HEK293T (cell line): ENCODE data around the gene PSME1.

Source experiments
- CTCF ChIA-PET: fragments of 350-600 bp; formaldehyde crosslinking; extraction: SDS; loops from one replicate; lab custom pipeline; 2021; ENCODE audit warnings: antibody characterized with exemption, inconsistent platforms; lab: Yijun Ruan, JAX
- POLR2A ChIA-PET: fragments of 350-600 bp; formaldehyde crosslinking; extraction: SDS; loops from one replicate; lab custom pipeline; 2020; ENCODE audit warnings: antibody characterized with exemption, inconsistent platforms; lab: Yijun Ruan, JAX
- DNase-seq: peaks from one replicate; pipeline ENCODE4 v3.0.0; 2012; ENCODE audit warnings: mixed read lengths; ENCODE audit errors: extremely low spot score
- ARNT ChIP-seq: fragments of 450-650 bp; IDR thresholded peaks from 2 replicates; pipeline ENCODE4 v1.6.1; 2017; ENCODE audit warnings: mild to moderate bottlenecking
- BHLHE40 ChIP-seq: fragments of 450-650 bp; IDR thresholded peaks from 2 replicates; pipeline ENCODE4 v1.6.1; 2016; ENCODE audit warnings: mild to moderate bottlenecking, moderate library complexity, borderline replicate concordance
- CTBP1 ChIP-seq: fragments of 450-650 bp; IDR thresholded peaks from 2 replicates; pipeline ENCODE4 v1.6.1; 2016; ENCODE audit warnings: borderline replicate concordance
- ELF4 ChIP-seq: fragments of 450-650 bp; IDR thresholded peaks from 2 replicates; pipeline ENCODE4 v1.6.1; 2017; ENCODE audit warnings: antibody characterized with exemption
- FOXA1 ChIP-seq: fragments of 450-650 bp; IDR thresholded peaks from 2 replicates; pipeline ENCODE4 v1.6.1; 2016; ENCODE audit warnings: mild to moderate bottlenecking
- FOXK2 ChIP-seq: fragments of 450-650 bp; IDR thresholded peaks from 2 replicates; pipeline ENCODE4 v1.6.1; 2016; ENCODE audit warnings: mild to moderate bottlenecking
- FOXM1 ChIP-seq: fragments of 450-650 bp; IDR thresholded peaks from 2 replicates; pipeline ENCODE4 v1.6.1; 2017; ENCODE audit warnings: mild to moderate bottlenecking, borderline replicate concordance
- HDGF ChIP-seq: fragments of 450-650 bp; IDR thresholded peaks from 2 replicates; pipeline ENCODE4 v1.6.1; 2017; ENCODE audit warnings: antibody characterized with exemption, borderline replicate concordance
- L3MBTL2 ChIP-seq: fragments of 450-650 bp; conservative IDR thresholded peaks from 2 replicates; pipeline ENCODE4 v1.6.1; 2016; ENCODE audit warnings: mild to moderate bottlenecking
- LEF1 ChIP-seq: fragments of 450-650 bp; IDR thresholded peaks from 2 replicates; pipeline ENCODE4 v1.6.1; 2017; ENCODE audit warnings: mild to moderate bottlenecking, borderline replicate concordance
- NFRKB ChIP-seq: fragments of 450-650 bp; IDR thresholded peaks from 2 replicates; pipeline ENCODE4 v1.6.1; 2016; ENCODE audit warnings: mild to moderate bottlenecking, moderate library complexity
- SP1 ChIP-seq: fragments of 450-650 bp; IDR thresholded peaks from 2 replicates; pipeline ENCODE4 v1.6.1; 2017
- SUZ12 ChIP-seq: fragments of 450-650 bp; IDR thresholded peaks from 2 replicates; pipeline ENCODE4 v1.6.1; 2016; ENCODE audit warnings: mild to moderate bottlenecking
- TARDBP ChIP-seq: fragments of 450-650 bp; IDR thresholded peaks from 2 replicates; pipeline ENCODE4 v1.6.1; 2016
- ZNF384 ChIP-seq: fragments of 450-650 bp; IDR thresholded peaks from 2 replicates; pipeline ENCODE4 v1.6.1; 2016
- TF ChIP-seq, protein P1 (sequence below): fragments of 450-650 bp; IDR thresholded peaks from 2 replicates; pipeline ENCODE4 v1.6.1; 2016

The PSME1 gene

DNA sequence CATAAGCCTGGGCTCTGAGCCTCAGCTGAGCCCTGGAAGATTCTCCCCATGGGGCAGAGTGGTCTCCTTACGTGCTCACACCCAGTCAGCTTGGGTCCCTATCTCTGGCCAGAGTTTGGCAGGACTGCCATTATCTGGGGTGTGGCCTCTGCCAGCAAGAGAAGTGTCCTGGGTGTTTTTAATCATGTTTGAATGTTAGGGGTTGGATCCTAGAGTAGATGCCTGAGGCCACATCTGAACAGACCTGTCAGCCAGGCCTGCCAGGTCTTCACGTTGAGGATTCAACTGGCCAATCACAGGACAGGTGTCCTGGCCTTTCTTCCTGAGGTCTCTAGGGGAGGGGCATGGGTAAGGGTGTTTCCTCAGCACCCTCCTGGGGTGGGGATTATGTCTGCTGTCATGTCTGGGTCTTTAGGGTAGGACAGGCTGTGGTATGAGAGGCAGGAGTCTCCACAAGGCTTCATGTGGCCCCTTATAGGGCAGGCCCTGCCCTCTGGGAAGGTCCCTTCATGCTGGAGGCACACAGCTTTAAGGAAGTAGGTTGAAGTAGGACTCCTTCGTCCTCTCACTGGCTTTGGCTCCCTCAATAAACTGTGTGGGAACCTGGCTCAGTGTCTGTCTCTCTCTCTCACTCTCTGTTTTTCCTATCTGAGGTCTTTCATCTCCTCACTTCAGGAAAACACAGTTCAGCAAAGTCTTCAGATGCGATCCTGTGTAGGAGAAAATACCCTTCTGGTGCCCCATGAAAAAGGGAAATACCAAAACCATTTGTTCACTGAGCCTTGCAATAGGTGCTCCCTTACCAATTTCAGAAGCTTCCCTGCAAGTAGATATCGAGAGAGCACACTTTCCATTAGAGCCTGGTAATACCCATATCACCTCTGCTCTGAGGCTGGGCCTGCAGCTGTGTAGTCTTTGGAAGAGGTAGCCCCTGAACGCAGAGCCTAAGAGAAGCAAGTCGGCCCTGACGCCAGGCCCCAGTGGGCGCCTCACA lies 12.3 kb upstream of the PSME1 start:
- POLR2A ChIA-PET = interaction anchor here (1.2 to 3.8 kb wide), 3 partner anchors 9 to 18 kb away, joined by 3 to 25 read pairs (median 4); partner anchors contain the start of genes DCAF11, EMC9 and NRL
- TF ChIP-seq FOXM1 (no peak), BHLHE40 (no peak), ARNT (no peak), ZNF384 (no peak), SUZ12 (no peak), L3MBTL2 (no peak), LEF1 (no peak), FOXA1 (no peak), FOXK2 (no peak), SP1 (no peak), CTBP1 (no peak), NFRKB (no peak), TARDBP (no peak), ELF4 (no peak), HDGF (no peak)
- TF ChIP-seq, protein P1, sequence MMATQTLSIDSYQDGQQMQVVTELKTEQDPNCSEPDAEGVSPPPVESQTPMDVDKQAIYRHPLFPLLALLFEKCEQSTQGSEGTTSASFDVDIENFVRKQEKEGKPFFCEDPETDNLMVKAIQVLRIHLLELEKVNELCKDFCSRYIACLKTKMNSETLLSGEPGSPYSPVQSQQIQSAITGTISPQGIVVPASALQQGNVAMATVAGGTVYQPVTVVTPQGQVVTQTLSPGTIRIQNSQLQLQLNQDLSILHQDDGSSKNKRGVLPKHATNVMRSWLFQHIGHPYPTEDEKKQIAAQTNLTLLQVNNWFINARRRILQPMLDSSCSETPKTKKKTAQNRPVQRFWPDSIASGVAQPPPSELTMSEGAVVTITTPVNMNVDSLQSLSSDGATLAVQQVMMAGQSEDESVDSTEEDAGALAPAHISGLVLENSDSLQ = no peak
- no peak for DNase-seq
- CTCF ChIA-PET = no interaction called here

DNA sequence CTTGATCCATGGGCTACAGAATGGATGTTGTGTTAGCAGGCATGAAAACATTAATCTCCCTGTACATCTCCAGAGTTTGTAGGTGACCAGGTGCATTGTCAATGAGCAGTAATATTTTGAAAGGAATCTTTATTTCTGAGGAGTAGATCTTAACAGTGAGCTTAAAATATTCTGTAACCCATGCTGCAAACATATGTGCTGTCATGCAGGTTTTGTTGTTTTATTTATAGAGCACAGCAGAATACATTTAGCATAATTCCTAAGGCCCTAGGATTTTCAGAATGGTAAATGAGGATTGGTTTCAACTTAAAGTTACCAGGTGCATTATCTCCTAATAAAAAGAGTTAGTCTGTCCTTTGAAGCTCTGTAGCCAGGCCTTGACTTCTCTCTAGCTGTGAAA lies 9.1 kb upstream of the PSME1 start:
- no peak for DNase-seq
- no peak for TF ChIP-seq CTBP1
- no peak for TF ChIP-seq NFRKB
- no peak for TF ChIP-seq ARNT
- TF ChIP-seq ZNF384 = no peak
- ChIA-PET POLR2A (interaction anchor here (1.0 to 2.7 kb wide), 4 partner anchors 10 to 21 kb away, joined by 4 to 24 read pairs (median 6); partner anchors contain the start of genes DCAF11, EMC9, NRL and PSME1), CTCF (interaction anchor here (0.6 to 1.0 kb wide), 2 partner anchors 44 to 68 kb away, joined by 3 to 4 read pairs; no protein-coding TSS in a partner anchor)

DNA sequence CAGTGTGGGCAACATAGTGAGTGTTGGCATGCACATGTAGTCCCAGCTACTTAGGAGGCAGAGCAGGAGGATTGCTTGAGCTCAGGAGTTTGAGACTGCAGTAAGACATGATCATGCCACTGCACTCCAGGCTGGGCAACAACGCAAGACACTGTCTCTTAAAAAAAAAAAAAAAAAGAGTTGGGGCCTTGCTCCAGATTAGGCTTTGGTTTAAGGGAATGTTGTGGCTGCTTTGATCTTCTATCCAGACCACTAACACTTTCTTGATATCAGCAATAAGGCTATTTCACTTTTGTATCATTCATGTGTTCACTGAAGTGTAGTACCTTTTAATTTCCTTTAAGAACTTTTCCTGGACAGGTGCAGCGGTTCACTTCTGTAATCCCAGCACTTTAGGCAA lies 8.3 kb upstream of the PSME1 start:
- ChIA-PET CTCF (no interaction called here), POLR2A (interaction anchor here (1.0 to 2.7 kb wide), 3 partner anchors 9 to 20 kb away, joined by 4 to 24 read pairs (median 7); partner anchors contain the start of genes EMC9, PSME1 and RNF31)
- no peak for TF ChIP-seq FOXA1
- TF ChIP-seq LEF1 = no peak
- TF ChIP-seq HDGF = no peak
- TF ChIP-seq SP1 = no peak
- TF ChIP-seq L3MBTL2 = no peak
- no peak for TF ChIP-seq CTBP1
- no peak for TF ChIP-seq ELF4
- no peak for TF ChIP-seq FOXK2
- no peak for TF ChIP-seq NFRKB
- TF ChIP-seq BHLHE40 = no peak
- TF ChIP-seq ZNF384 = no peak
- no peak for TF ChIP-seq FOXM1
- no peak for TF ChIP-seq SUZ12
- no peak for TF ChIP-seq TARDBP
- TF ChIP-seq ARNT = no peak
- TF ChIP-seq, protein P1 = no peak
- DNase-seq = no peak

DNA sequence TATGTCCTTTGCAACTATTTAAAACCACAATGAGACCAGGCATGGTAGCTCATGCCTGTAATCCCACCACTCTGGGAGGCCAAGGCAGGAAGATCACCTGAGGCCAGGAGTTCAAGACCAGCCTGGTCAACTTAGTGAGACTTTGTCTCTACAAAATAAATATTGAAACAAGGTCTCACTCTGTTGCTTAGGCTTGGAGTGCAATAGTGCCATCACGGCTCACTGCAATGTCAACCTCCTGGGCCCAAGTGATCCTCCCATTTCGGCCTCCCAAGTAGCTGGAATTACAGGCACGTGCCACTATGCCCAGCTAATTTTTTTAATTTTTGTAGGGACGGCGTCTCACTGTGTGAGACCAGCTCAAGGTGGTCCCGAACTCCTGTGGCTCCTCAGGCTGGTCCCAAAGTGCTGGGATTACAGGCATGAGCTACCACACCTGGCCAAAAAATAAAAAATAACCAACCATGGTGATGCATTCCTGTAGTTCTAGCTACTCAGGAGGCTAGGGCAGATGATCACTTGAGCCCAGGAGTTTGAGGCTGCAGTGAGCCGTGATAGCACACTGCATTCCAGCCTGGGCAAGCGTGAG lies 6.5 kb upstream of the PSME1 start:
- ChIA-PET CTCF (no interaction called here), POLR2A (interaction anchor here (0.7 to 2.2 kb wide), 2 partner anchors 9 to 12 kb away, joined by 3 to 6 read pairs; partner anchors contain the start of gene EMC9)
- TF ChIP-seq ELF4 (no peak), FOXA1 (no peak), ARNT (no peak), BHLHE40 (no peak), TARDBP (no peak), L3MBTL2 (no peak), HDGF (no peak), ZNF384 (no peak), SUZ12 (no peak), LEF1 (no peak), FOXM1 (no peak), NFRKB (no peak), SP1 (no peak), CTBP1 (no peak)

DNA sequence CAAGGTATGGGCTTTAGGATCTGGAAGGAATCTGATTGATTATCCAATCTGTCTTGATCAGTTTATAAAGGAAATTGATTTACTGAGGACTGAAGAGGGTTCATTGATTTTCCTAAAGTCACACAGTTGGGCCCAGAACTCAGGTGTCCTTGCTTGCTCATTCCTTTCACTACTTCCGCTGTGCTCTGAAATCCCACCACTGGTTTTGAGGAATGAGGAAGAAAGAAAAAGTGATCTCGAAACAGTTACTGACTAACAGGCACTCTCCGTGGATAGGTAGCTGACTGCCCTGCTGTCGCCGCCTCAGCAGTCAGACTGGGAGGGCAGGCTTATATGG lies 5.6 kb upstream of the PSME1 start, which contains the start of gene FITM1:
Gene FITM1 (plus strand): TSS at position 280 of the 337 bp plus-strand sequence. CDS start 905 bp downstream, outside the sequence.
- CTCF ChIA-PET = no interaction called here
- POLR2A ChIA-PET = interaction anchor here (1.3 to 2.2 kb wide), 2 partner anchors 11 to 37 kb away, joined by 3 to 6 read pairs; partner anchors contain the start of genes EMC9 and PCK2
- no peak for DNase-seq
- TF ChIP-seq FOXA1 (no peak), ARNT (no peak), CTBP1 (no peak), SUZ12 (no peak), SP1 (no peak), BHLHE40 (no peak)

More for the DNA sequence above, 6.5 kb upstream of the PSME1 start:
- DNase-seq = no peak
